Measurements from ENCODE around the gene NAV3. TPM values are rescaled to one million over a fixed set of nuclear protein-coding genes. Genes with fewer than 3 reads are reported as not detected.

Gene NAV3
- total and polyA plus RNA-seq, 11 donors: 1.1 to 18.0 (median 5.8) TPM

- Histone ChIP-seq H3K36me3 (no peaks in the 10 kb centered on the region), H3K27ac (peak overlapping the region in 11 of 12 donors; percentile 44 to 79 (median 67)), H3K4me3 (no peak overlapping the region), H3K4me1 (peaks cover 6 to 38% (median 19%) of the 10 kb centered on the region in 12 donors), H3K27me3 (no peaks in the 10 kb centered on the region), H3K9me3 (no peaks in the 10 kb centered on the region)
- ATAC-seq (peak in 3 of 4 donors; percentile 63 to 72 (median 65)), DNase-seq (no peak)
- intact Hi-C loops (cut with DNase I): no loop called here
- 36 to 45% (median 42%) methylated on average over 2 of the region's 2 CpGs for WGBS, 4 donors
- TF ChIP-seq POLR2A (IDR thresholded peaks at IDR 0.05) (no peak), CTCF (IDR thresholded peaks at IDR 0.05) (no peak)
Measured at GRCh38 chr12:77847060-77847541, 16.4 kb downstream of the NAV3 start.

- H3K27ac ChIP-seq: peak overlapping the region in 11 of 12 donors; percentile 44 to 79 (median 67)
- peak overlapping the region in 2 of 12 donors; percentile 3 to 9 for H3K4me3 ChIP-seq
- TF ChIP-seq POLR2A (IDR thresholded peaks at IDR 0.05): no peak
- no peak for TF ChIP-seq CTCF (IDR thresholded peaks at IDR 0.05)
- H3K9me3 ChIP-seq: peaks cover 0 to 2% (median 0%) of the 10 kb centered on the region in 12 donors
- H3K27me3 ChIP-seq: no peaks in the 10 kb centered on the region
- intact Hi-C loops (cut with DNase I): no loop called here
- no peaks in the 10 kb centered on the region for H3K36me3 ChIP-seq
- H3K4me1 ChIP-seq: peaks cover 6 to 37% (median 19%) of the 10 kb centered on the region in 12 donors
- peak; percentile 76 to 84 (median 77) for ATAC-seq
- DNase-seq: no peak
- WGBS, 4 donors: 6 to 11% (median 7%) methylated on average over 3 of the region's 3 CpGs
Measured at GRCh38 chr12:77847680-77848431, 17.2 kb downstream of the NAV3 start.

GRCh38 chr12:77850129-77850528 is 19.4 kb downstream of the NAV3 start:
- TF ChIP-seq CTCF (IDR thresholded peaks at IDR 0.05): no peak
- TF ChIP-seq POLR2A (IDR thresholded peaks at IDR 0.05): no peak
- H3K9me3 ChIP-seq: peaks cover 0 to 4% (median 0%) of the 10 kb centered on the region in 12 donors
- H3K4me3 ChIP-seq: no peak overlapping the region
- WGBS, 4 donors: 86 to 91% (median 89%) methylated on average over 2 of the region's 2 CpGs
- ATAC-seq (no peak), DNase-seq (no peak)
- peaks cover 6 to 37% (median 20%) of the 10 kb centered on the region in 12 donors for H3K4me1 ChIP-seq
- H3K36me3 ChIP-seq: no peaks in the 10 kb centered on the region
- H3K27me3 ChIP-seq: no peaks in the 10 kb centered on the region
- H3K27ac ChIP-seq: no peak overlapping the region
- intact Hi-C loops (cut with DNase I): loop anchor here in 1 of 10 donors (10.0 kb wide), 1 partner anchor 75 kb away; no protein-coding TSS in a partner anchor

- Histone ChIP-seq H3K27ac (no peak overlapping the region), H3K4me3 (no peak overlapping the region), H3K27me3 (no peaks in the 10 kb centered on the region), H3K9me3 (peaks cover 0 to 4% (median 0%) of the 10 kb centered on the region in 12 donors), H3K36me3 (no peaks in the 10 kb centered on the region), H3K4me1 (peaks cover 6 to 38% (median 22%) of the 10 kb centered on the region in 12 donors)
- intact Hi-C loops (cut with DNase I): loop anchor here in 1 of 10 donors (10.0 kb wide), 1 partner anchor 74 kb away; no protein-coding TSS in a partner anchor
- no peak for ATAC-seq
- WGBS, 4 donors: 83 to 97% (median 93%) methylated on average over 2 of the region's 2 CpGs
- TF ChIP-seq POLR2A (IDR thresholded peaks at IDR 0.05): no peak
- no peak for TF ChIP-seq CTCF (IDR thresholded peaks at IDR 0.05)
- no peak for DNase-seq
Measured at GRCh38 chr12:77850698-77851097, 20.0 kb downstream of the NAV3 start.
